Testis (tissue), 2 donors: ENCODE results near the gene UBR3.

Source experiments
- CTCF ChIP-seq, 3 experiments: fragments of 450-650 bp in 2 of 3; fragments of 200-600 bp in 1 of 3; sonication (generic) in 1 of 3; IDR thresholded peaks; one replicate each; pipeline ENCODE4 v1.5.1; 2016 to 2019; ENCODE audit warnings: antibody characterized with exemption in 3 of 3, mild to moderate bottlenecking in 2 of 3, moderate library complexity in 1 of 3
- POLR2A ChIP-seq: fragments of 450-650 bp; IDR thresholded peaks from one replicate; pipeline ENCODE4 v1.6.1; 2017; ENCODE audit warnings: antibody characterized with exemption, mild to moderate bottlenecking, moderate library complexity

GRCh38 chr2:169871994-169872393 is 44.7 kb downstream of the UBR3 start:
- TF ChIP-seq CTCF (IDR thresholded peaks at IDR 0.05) (no peak), POLR2A (no peak)
